HG03064 (cell line): ENCODE results near the gene MYO15A.
"Not testable (repeated sequence)": the region's sequence is repeated elsewhere in the genome, so short reads cannot be mapped to it uniquely, and the experiment has no call there.

ENCODE experiments used
- ATAC-seq: cut with Tn5 transposase; IDR thresholded peaks from one replicate; pipeline ENCODE4 v1.9.1; 2021; ENCODE audit warnings: low read depth; ENCODE audit not compliant: unreplicated experiment

MYO15A gene

GRCh38 chr17:18208092-18208491 lies 99.5 kb downstream of the MYO15A start:
- no peak for ATAC-seq

GRCh38 chr17:18213666-18214270 lies 105.2 kb downstream of the MYO15A start:
- no peak for ATAC-seq

- ATAC-seq: not testable (repeated sequence)
Observed at GRCh38 chr17:18216906-18217305, 108.3 kb downstream of the MYO15A start.

- ATAC-seq: no peak
Observed at GRCh38 chr17:18217412-18218015, 109.0 kb downstream of the MYO15A start.

- no peak for ATAC-seq
Observed at GRCh38 chr17:18218756-18219415, 110.3 kb downstream of the MYO15A start.

GRCh38 chr17:18224053-18224386 lies 115.5 kb downstream of the MYO15A start:
- no peak for ATAC-seq

- no peak for ATAC-seq
Observed at GRCh38 chr17:18224387-18225120, 116.0 kb downstream of the MYO15A start.

GRCh38 chr17:18225121-18225641 lies 116.6 kb downstream of the MYO15A start, which contains the start of gene LLGL1:
Gene LLGL1, plus strand, starts transcription at chr17:18225635. Its CDS starts 48 bp downstream, at chr17:18225683.
- peak; percentile 80 for ATAC-seq

- peak; percentile 27 for ATAC-seq
Observed at GRCh38 chr17:18225642-18226283, 117.2 kb downstream of the MYO15A start.

GRCh38 chr17:18226284-18226945 lies 117.9 kb downstream of the MYO15A start:
- ATAC-seq: no peak

GRCh38 chr17:18227635-18228034 lies 119.1 kb downstream of the MYO15A start:
- no peak for ATAC-seq

GRCh38 chr17:18228176-18228682 lies 119.7 kb downstream of the MYO15A start:
- no peak for ATAC-seq

- no peak for ATAC-seq
Observed at GRCh38 chr17:18229254-18229653, 120.7 kb downstream of the MYO15A start.
